Measurements from ENCODE around the gene MEGF11.

The MEGF11 gene

DNA sequence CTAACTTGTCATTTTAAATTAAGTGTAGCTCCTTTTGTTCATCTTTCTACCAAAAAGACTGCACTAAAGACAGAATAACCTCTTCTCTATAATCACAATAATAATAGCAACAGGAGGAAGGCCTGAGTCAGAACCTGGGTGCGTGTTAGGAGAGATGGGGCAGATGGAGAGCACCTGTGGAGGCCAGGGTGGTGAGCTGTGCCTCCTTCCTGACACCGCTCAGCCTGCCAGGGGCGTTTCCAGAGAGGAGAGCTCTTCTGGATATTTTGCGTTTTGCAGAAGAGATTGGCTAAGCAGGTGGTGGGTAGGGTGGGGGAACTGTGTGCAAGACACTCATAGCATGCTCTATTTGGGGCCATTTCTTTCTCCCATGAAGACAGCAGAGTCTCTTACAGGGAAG lies 83.5 kb downstream of the MEGF11 start:
- DNase-seq (ENCODE audit: low read depth, low spot score): no peak

DNA sequence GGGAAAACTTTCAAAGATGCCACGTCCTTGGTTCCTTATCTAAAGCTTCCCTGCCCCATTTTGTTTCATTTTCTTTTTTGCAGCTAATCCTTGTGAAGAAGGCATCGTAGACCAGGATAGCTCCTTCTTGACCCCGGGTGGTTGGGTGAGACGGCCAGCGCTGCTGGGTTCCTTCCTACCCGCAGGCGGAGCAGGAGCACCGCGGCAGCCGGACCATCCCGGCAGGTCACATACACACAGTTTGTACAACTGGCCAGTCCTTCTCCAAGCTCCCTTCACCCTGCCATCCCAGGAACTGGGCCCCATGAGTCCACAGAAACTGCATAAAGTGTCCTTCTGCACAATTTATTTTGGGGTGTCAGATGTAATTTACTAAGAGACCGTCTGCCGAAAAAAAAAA lies 83.9 kb downstream of the MEGF11 start:
- no peak for DNase-seq (ENCODE audit: low read depth, low spot score)

DNA sequence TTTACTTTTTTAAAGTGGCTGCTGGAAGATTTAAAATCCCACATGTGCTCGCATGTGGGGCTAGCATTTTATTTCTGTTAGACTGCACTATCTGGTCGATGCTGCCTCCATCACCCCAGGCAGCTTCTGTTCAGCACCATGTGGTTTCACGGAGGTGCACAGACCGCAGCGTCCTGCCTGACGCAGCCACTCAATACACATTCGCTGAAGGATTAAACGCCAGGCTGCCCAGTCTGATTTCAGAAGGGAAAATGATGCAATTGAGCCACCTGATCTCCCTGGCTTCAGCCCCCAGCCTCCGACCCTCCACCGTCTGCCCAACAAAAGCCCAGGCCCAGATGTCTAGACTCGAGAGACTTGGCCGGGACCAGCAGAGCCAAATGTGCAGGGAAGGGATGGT lies 84.5 kb downstream of the MEGF11 start:
- DNase-seq (ENCODE audit: low read depth, low spot score): no peak

DNA sequence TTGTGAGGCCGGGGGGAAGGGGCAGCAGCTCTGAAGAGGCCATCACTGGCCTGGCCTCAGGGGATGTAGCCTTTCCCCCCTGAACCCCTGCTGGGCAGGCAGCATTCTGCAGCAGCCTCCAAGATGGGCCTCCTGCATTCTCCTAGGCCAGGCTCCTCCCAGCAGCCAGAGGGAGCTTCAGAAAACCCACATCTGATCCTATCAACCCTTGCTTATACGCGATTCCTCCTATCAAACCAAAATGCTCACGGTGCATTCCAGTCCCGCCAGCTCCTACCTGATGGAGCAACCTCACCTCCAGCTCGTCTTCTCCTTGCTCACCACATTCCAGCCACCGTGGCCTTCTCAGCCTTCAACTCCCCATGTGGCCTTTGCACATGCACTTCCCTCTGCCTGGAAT lies 85.7 kb downstream of the MEGF11 start:
- no peak for DNase-seq (ENCODE audit: low read depth, low spot score)

DNA sequence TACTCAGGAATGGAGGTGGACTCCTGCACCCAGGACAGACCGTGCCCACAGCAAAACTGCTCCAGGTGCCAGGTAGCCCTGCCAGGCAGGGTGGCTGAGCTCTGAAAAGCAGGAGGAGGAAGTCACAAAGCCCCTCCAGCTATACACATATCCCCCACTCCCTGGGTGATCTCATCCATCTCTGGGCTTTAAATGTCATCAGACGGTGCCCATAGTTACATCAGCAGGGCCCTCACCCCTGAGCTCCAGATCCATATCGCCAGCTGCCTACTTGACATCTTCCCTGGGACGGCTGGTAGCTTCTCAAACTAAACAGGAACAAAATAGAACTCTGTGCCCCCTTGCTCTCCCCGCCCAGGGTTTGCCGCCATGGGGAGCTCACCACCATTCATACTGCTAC lies 87.7 kb downstream of the MEGF11 start:
- no peak for DNase-seq (ENCODE audit: low read depth, low spot score)

- no peak for DNase-seq (ENCODE audit: low read depth, low spot score)
Measured at GRCh38 chr15:66164788-66165187, 88.8 kb downstream of the MEGF11 start.

DNA sequence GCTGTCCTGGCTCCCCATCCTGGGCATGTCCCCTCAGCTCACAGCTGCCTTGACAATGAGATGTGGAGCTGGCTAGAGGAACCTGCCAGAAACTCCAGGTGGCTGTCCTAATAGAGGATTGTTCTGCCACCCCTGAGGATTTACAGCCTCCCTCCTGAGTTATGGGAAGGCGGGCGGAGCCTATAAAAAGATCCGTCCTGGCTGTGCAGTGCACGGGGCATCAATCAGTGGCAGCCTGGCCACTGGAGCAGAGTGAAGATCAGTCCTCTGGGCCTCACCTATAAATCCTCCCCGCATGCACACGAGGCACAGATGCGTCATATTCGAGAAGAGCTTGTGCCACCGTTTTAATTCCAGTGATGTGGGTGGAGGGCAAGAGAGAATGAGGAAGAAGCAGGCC lies 90.0 kb downstream of the MEGF11 start:
- no peak for DNase-seq (ENCODE audit: low read depth, low spot score)

DNA sequence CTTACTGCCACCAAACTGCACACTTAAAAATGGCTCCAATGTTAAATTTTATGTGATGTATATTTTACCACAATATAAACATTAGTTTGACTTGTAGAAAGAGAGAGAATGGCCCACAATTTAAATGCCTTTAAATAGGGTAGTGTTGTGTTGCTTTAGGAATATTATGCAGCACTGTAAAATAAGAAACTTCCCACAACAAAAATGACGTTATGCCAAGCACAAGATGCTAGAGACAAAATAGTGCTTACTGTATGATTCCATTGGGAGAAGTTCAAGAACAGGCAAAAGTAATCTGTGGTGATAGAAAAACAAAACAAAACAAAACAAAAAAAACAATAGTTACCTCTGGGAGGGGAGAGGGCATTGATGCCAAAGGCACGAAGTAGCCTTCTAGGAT lies 91.3 kb downstream of the MEGF11 start:
- no peak for DNase-seq (ENCODE audit: low read depth, low spot score)

DNA sequence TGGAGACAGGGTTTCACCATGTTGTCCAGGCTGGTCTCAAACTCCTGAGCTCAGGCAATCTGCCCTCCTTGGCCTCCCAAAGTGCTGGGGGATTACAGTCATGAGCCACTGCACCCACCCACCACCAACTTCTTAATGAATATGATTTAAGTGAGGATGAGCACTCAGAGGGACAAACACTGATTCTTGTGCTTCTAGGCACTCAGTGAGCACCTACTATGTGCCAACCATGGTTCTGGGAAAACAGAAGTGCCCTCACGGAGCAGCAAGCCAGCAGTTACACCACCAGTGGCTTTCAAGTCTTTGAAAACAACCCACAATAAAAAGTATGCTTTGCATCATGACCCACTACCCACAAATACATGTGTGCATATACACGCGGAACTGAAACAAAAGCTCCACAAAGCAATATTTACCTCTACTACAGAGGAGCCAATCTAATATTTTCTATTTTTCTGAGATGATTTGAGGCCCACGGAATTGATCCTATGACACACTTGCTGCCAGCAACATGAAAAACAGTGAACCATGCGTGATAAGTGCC lies 91.9 kb downstream of the MEGF11 start:
- DNase-seq (ENCODE audit: low read depth, low spot score): no peak

DNA sequence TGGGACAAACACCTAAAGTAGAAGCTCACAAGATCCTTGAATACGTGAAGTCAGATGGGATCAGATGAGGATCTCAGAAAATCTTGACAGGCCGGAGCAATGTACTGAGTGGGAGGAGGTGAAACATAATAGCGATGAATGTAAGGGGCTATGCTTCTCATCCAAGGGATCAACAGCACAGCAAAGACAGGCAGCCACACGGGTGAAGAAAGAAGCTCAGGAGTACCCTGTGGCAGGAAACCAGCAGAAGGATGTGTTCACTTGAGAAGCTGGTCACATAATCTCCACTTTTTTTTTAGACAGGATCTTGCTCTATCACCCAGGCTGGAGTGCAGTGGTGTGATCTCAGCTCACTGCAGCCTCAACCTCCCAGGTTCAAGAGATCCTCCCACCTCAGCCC lies 92.4 kb downstream of the MEGF11 start:
- DNase-seq (ENCODE audit: low read depth, low spot score): no peak

- DNase-seq (ENCODE audit: low read depth, low spot score): no peak
Measured at GRCh38 chr15:66157507-66157906, 96.0 kb downstream of the MEGF11 start.

GRCh38 chr15:66156310-66156975 lies 97.1 kb downstream of the MEGF11 start:
- no peak for DNase-seq (ENCODE audit: low read depth, low spot score)

DNA sequence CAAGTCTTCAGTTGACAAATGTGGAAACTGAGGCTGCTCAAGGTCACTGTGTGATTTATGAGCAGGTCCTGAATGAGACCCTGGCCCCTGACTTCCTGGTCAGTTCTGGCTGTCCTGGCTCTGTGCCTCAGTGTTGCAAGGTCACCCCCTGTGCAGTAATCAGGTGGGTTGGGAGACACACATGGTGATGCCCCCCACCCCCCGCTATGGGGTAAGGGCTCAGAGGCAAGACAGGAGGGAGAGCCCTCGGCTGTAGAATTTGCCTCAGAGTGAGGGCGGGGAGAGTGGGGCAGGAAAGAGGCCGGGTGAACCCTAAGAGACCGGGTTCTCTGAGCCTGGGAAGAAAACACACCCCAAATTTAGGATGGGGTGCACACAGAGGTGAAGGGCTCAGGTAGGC lies 98.5 kb downstream of the MEGF11 start:
- no peak for DNase-seq (ENCODE audit: low read depth, low spot score)

- DNase-seq (ENCODE audit: low read depth, low spot score): no peak
Measured at GRCh38 chr15:66154581-66154980, 99.0 kb downstream of the MEGF11 start.

- DNase-seq (ENCODE audit: low read depth, low spot score): no peak
Measured at GRCh38 chr15:66153549-66154415, 99.8 kb downstream of the MEGF11 start.

DNA sequence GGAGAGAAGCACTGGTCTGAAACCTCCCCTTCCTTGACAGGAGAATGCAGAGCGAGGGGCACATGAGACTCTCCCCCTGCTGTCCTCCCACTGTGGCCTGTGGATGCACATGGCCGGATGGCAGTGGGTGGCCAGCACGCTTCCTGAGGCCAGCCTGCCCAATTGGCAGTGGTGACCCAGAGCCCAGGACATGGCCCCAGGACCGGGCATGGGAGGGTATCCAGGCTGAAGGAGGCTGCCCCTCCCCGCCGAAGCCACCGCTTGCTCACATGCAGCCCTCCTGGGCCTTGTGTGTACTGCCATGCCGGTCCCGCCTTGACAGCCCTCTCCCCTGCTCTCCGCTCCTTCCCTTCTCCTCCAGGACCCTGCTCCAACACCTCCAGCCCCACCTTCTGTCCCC lies 100.9 kb downstream of the MEGF11 start:
- no peak for DNase-seq (ENCODE audit: low read depth, low spot score)

DNA sequence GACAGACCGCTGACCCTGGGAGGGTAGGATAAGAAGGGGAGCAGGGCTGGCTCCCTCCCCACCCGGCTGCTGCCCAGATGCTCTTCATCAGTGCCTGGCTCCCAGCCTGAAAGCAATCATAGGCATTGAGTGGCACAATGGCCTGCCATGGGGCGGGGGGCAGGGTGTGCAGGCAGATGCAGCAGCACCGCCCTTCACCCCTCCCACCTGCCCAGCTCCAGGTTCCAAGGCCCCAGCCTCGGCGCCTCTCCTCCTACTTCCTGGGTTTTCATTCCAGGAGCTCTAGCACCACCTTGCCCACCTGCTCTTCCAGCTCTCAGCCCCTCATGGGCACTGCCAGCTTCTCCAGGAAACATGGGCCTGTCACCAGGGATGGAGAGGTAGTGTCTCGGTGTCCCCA lies 101.7 kb downstream of the MEGF11 start:
- DNase-seq (ENCODE audit: low read depth, low spot score): peak; percentile 35

GRCh38 chr15:66149871-66150270 lies 103.7 kb downstream of the MEGF11 start:
- DNase-seq (ENCODE audit: low read depth, low spot score): no peak

- DNase-seq (ENCODE audit: low read depth, low spot score): no peak
Measured at GRCh38 chr15:66148187-66148586, 105.4 kb downstream of the MEGF11 start.

- no peak for DNase-seq (ENCODE audit: low read depth, low spot score)
Measured at GRCh38 chr15:66147440-66147839, 106.1 kb downstream of the MEGF11 start.

DNA sequence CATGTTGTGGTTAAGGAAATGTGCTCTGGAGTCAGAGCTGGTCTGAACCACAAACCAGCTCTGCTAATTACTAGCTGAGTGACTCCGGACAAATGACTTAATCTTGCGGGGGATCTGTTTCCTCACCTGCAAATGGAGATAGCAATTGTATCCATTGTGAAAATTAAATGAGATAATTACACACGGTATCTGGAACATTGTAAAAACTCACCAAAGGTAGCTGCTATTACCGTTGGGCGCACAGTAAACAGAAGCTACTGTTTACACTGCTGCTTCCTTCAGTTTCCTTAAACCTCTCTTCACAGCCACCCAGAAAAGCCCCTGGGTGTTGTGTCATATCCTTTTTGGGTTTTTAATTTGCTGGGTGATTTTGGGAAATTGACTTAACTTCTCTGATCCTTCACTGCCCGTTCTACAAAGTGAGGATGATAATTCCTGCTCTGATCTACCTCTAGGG lies 107.8 kb downstream of the MEGF11 start:
- no peak for DNase-seq (ENCODE audit: low read depth, low spot score)

GRCh38 chr15:66144978-66145725 lies 108.4 kb downstream of the MEGF11 start:
- DNase-seq (ENCODE audit: low read depth, low spot score): no peak

Data from iPS DF 19.7 (cell line).